Fibroblast of lung (primary cell): ENCODE results near the gene SPTBN1.

ENCODE experiments used
- CTCF ChIP-seq, 2 donors: IDR thresholded peaks in 1 of 2; conservative IDR thresholded peaks in 1 of 2; 1 replicate in 1 of 2; 2 replicates in 1 of 2; pipeline ENCODE4 v1.5.1; 2011 to 2012; ENCODE audit warnings: low read length in 2 of 2, control low read depth in 1 of 2, inconsistent platforms in 1 of 2, low read depth in 1 of 2, mild to moderate bottlenecking in 1 of 2
- EZH2 ChIP-seq: IDR thresholded peaks from 2 replicates; pipeline ENCODE4 v1.5.1; 2012; ENCODE audit warnings: low read length, control low read depth, mild to moderate bottlenecking; ENCODE audit errors: missing control alignments

GRCh38 chr2:54716375-54716774 is 260.2 kb downstream of the SPTBN1 start:
- no peak for TF ChIP-seq CTCF (conservative IDR thresholded peaks at IDR 0.05 in 1 of 2, IDR thresholded peaks at IDR 0.05 in 1 of 2; ENCODE audit: low read depth in 1 of 2, low read length in 2 of 2)
- no peak for TF ChIP-seq EZH2
